DND-41 (cell line): Measurements from ENCODE around the gene ZNF576.

ENCODE experiments used
- CTCF ChIP-seq: IDR thresholded peaks from 2 replicates; pipeline ENCODE4 v1.5.1; 2012; ENCODE audit warnings: borderline replicate concordance, low read length, moderate library complexity, mild to moderate bottlenecking; ENCODE audit not compliant: poor library complexity, severe bottlenecking; ENCODE audit errors: extremely low read depth
- EZH2 ChIP-seq: IDR thresholded peaks from 3 replicates; pipeline ENCODE4 v1.6.1; 2012; ENCODE audit warnings: borderline replicate concordance, low read depth, mild to moderate bottlenecking, moderate library complexity, low read length, inconsistent platforms; ENCODE audit not compliant: severe bottlenecking

DNA sequence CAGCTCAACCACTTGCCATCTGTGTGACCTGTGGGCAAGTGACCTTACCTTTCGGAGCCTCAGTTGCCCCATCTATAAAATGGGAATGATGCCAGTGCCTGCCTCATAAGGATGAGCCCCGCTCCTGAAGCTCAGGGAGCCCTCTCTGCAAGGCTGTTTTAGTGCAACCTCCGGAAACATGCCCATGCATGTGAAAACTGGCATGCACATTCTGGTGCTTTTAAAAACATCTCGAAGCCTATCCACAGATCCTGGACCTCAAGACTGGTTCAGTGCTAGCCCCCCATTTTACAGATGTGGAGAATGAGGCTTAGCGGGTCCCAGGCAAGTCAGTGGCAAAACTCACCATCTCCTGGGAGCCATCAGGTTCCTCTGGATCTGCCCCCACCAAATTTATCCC lies 37.7 kb downstream of the ZNF576 start:
- TF ChIP-seq CTCF = no peak
- TF ChIP-seq EZH2 = no peak
